ENCODE results near the gene SLTM.

The SLTM gene

DNA sequence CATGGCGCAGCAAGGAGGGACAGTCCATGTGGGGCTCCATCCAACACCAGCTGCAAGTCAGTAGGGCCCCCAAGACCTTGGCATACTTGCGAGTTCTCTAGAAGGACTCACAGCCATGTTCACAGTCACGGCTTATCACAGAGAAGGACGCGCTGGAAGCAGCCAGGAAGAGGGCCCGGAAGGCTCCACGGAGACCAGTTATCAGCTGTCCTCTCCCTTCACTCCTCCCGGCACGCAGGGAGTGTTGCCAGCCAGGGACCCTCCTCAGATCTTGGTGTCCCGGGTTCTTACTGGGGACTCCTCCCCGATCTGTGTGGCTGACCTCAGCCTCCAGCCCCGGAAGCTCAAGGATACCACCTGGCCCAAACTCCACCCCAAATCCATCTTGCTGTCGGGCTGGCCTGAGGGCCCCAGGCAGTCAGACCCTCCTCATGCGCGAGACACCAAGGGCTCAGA is 68.0 kb downstream of the SLTM start:
- Histone ChIP-seq H3K4me3 (ENCODE audit: low read depth, low read length) (no peak overlapping the region), H3K27ac (ENCODE audit: extremely low read depth, low read depth, low read length) (no peak overlapping the region), H3K9me3 (ENCODE audit: control insufficient read depth, insufficient read depth, low read depth, low read length) (no peaks in the 10 kb centered on the region), H3K4me1 (ENCODE audit: control insufficient read depth, insufficient read depth, low read length) (no peaks in the 10 kb centered on the region), H3K36me3 (ENCODE audit: control insufficient read depth in 2 of 2, insufficient read depth in 1 of 2, low read length in 2 of 2) (no peaks in the 10 kb centered on the region)
- no peak for TF ChIP-seq ZNF837 (tag by site-specific recombination; IDR thresholded peaks at IDR 0.05)
- TF ChIP-seq ZNF132 (tag by site-specific recombination; IDR thresholded peaks at IDR 0.05; ENCODE audit: borderline replicate concordance) = no peak
- no peak for TF ChIP-seq ZNF274 (IDR thresholded peaks at IDR 0.05; ENCODE audit: low read length)
- no peak for TF ChIP-seq ZNF274 (tag by site-specific recombination; IDR thresholded peaks at IDR 0.05; ENCODE audit: borderline replicate concordance)
- no peak for TF ChIP-seq ZNF121 (tag by site-specific recombination; IDR thresholded peaks at IDR 0.05)
- no peak for TF ChIP-seq ZNF701 (tag by site-specific recombination; IDR thresholded peaks at IDR 0.05)
- TF ChIP-seq ZNF514 (tag by site-specific recombination; IDR thresholded peaks at IDR 0.05) = no peak
- TF ChIP-seq SP3 (tag by site-specific recombination; IDR thresholded peaks at IDR 0.05) = no peak
- no peak for TF ChIP-seq ZNF292 (tag by site-specific recombination; IDR thresholded peaks at IDR 0.05; ENCODE audit: borderline replicate concordance, low read depth)
- TF ChIP-seq, protein P1, sequence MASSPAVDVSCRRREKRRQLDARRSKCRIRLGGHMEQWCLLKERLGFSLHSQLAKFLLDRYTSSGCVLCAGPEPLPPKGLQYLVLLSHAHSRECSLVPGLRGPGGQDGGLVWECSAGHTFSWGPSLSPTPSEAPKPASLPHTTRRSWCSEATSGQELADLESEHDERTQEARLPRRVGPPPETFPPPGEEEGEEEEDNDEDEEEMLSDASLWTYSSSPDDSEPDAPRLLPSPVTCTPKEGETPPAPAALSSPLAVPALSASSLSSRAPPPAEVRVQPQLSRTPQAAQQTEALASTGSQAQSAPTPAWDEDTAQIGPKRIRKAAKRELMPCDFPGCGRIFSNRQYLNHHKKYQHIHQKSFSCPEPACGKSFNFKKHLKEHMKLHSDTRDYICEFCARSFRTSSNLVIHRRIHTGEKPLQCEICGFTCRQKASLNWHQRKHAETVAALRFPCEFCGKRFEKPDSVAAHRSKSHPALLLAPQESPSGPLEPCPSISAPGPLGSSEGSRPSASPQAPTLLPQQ (tag by site-specific recombination; IDR thresholded peaks at IDR 0.05) = no peak
- TF ChIP-seq, protein P2, sequence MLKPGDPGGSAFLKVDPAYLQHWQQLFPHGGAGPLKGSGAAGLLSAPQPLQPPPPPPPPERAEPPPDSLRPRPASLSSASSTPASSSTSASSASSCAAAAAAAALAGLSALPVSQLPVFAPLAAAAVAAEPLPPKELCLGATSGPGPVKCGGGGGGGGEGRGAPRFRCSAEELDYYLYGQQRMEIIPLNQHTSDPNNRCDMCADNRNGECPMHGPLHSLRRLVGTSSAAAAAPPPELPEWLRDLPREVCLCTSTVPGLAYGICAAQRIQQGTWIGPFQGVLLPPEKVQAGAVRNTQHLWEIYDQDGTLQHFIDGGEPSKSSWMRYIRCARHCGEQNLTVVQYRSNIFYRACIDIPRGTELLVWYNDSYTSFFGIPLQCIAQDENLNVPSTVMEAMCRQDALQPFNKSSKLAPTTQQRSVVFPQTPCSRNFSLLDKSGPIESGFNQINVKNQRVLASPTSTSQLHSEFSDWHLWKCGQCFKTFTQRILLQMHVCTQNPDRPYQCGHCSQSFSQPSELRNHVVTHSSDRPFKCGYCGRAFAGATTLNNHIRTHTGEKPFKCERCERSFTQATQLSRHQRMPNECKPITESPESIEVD (tag by site-specific recombination; IDR thresholded peaks at IDR 0.05) = no peak
- no peak for TF ChIP-seq ZNF785 (tag by site-specific recombination; IDR thresholded peaks at IDR 0.05)
- POLR2A ChIA-PET = no interaction called here
- CTCF ChIA-PET = interaction anchor here (1.1 kb wide), 1 partner anchor 95 kb away, joined by 4 read pairs; the partner anchor contains the start of gene MINDY2

DNA sequence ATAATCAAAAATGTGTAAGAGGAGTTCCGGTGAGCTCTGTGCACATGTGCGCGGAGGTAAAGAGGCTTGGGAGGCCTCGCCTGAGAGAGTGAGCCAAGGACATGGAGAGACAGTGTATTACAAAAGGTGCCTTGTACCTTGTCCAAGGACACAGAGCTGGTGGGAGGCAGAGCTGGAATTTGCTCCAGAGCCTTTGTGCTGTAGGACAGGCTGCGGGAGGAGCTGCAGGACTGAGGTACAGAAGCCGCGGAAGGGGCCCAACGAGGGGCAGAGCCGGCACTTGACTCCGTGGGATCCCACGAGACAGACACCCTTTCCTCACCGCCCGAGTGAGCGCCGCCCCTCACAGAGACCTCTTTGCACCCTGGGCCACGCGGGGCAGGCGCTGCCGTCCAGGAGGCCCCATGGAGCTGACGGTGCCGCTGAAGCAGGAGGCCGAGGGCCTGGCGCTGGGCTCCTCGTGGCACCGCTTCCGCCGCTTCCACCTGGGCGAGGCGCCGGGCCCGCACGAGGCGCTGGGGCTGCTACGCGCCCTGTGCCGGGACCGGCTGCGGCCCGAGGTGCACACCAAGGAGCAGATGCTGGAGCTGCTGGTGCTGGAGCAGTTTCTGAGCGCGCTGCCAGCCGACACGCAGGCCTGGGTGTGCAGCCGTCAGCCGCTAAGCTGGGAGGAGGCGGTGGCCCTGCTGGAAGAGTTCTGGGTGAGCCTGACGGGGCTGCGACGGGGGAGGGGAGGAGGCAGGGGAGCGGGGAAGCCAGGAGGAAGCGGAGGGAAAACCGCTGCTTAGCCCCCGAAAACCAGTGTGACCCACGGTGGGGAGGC is 68.7 kb downstream of the SLTM start:
- CTCF ChIA-PET = no interaction called here
- no peaks in the 10 kb centered on the region for H3K4me1 ChIP-seq (ENCODE audit: control insufficient read depth, insufficient read depth, low read length)
- TF ChIP-seq, protein P3, sequence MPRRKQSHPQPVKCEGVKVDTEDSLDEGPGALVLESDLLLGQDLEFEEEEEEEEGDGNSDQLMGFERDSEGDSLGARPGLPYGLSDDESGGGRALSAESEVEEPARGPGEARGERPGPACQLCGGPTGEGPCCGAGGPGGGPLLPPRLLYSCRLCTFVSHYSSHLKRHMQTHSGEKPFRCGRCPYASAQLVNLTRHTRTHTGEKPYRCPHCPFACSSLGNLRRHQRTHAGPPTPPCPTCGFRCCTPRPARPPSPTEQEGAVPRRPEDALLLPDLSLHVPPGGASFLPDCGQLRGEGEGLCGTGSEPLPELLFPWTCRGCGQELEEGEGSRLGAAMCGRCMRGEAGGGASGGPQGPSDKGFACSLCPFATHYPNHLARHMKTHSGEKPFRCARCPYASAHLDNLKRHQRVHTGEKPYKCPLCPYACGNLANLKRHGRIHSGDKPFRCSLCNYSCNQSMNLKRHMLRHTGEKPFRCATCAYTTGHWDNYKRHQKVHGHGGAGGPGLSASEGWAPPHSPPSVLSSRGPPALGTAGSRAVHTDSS (tag by site-specific recombination; IDR thresholded peaks at IDR 0.05) = no peak
- TF ChIP-seq, protein P4, sequence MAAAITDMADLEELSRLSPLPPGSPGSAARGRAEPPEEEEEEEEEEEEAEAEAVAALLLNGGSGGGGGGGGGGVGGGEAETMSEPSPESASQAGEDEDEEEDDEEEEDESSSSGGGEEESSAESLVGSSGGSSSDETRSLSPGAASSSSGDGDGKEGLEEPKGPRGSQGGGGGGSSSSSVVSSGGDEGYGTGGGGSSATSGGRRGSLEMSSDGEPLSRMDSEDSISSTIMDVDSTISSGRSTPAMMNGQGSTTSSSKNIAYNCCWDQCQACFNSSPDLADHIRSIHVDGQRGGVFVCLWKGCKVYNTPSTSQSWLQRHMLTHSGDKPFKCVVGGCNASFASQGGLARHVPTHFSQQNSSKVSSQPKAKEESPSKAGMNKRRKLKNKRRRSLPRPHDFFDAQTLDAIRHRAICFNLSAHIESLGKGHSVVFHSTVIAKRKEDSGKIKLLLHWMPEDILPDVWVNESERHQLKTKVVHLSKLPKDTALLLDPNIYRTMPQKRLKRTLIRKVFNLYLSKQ (tag by site-specific recombination; IDR thresholded peaks at IDR 0.05; ENCODE audit: borderline replicate concordance) = no peak
- TF ChIP-seq, protein P5, sequence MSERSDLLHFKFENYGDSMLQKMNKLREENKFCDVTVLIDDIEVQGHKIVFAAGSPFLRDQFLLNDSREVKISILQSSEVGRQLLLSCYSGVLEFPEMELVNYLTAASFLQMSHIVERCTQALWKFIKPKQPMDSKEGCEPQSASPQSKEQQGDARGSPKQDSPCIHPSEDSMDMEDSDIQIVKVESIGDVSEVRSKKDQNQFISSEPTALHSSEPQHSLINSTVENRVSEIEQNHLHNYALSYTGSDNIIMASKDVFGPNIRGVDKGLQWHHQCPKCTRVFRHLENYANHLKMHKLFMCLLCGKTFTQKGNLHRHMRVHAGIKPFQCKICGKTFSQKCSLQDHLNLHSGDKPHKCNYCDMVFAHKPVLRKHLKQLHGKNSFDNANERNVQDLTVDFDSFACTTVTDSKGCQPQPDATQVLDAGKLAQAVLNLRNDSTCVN (tag by site-specific recombination; optimal IDR thresholded peaks at IDR 0.05) = no peak
- TF ChIP-seq OVOL3 (tag by site-specific recombination; IDR thresholded peaks at IDR 0.05) = no peak
- no peak for TF ChIP-seq ZNF354C (tag by site-specific recombination; IDR thresholded peaks at IDR 0.05; ENCODE audit: borderline replicate concordance, low read depth)
- no peak for TF ChIP-seq IKZF3 (tag by site-specific recombination; IDR thresholded peaks at IDR 0.05)
- TF ChIP-seq SP2 (tag by site-specific recombination; IDR thresholded peaks at IDR 0.05) = no peak
- H3K9me3 ChIP-seq (ENCODE audit: control insufficient read depth, insufficient read depth, low read depth, low read length) = no peaks in the 10 kb centered on the region
- no peak overlapping the region for H3K27ac ChIP-seq (ENCODE audit: extremely low read depth, low read depth, low read length)
- POLR2A ChIA-PET = no interaction called here
- no peak overlapping the region for H3K4me3 ChIP-seq (ENCODE audit: low read depth, low read length)
- H3K36me3 ChIP-seq (ENCODE audit: control insufficient read depth in 2 of 2, insufficient read depth in 1 of 2, low read length in 2 of 2) = no peaks in the 10 kb centered on the region

Measured in HEK293 (cell line).